Measurements from ENCODE around the gene TGFBR1. TPM values are rescaled to one million over a fixed set of nuclear protein-coding genes. Genes with fewer than 3 reads are reported as not detected.

The TGFBR1 gene
- total RNA-seq, 4 donors from 2014 or later: 37.0 to 65.8 (median 48.8) TPM

GRCh38 chr9:99173570-99174504 is 68.9 kb downstream of the TGFBR1 start:
- H3K36me3 ChIP-seq: no peaks in the 10 kb centered on the region
- no peak overlapping the region for H3K27ac ChIP-seq
- no peaks in the 10 kb centered on the region for H3K9me3 ChIP-seq
- no peak for ATAC-seq
- WGBS, 2 donors (ENCODE audit: low coverage in 1 of 2): 59 to 69% methylated on average over 4 to 7 of the region's 10 CpGs
- H3K27me3 ChIP-seq: peaks cover 16% of the 10 kb centered on the region
- H3K4me3 ChIP-seq: no peak overlapping the region
- TF ChIP-seq POLR2A (IDR thresholded peaks at IDR 0.05) (no peak), CTCF (IDR thresholded peaks at IDR 0.05) (no peak), EP300 (IDR thresholded peaks at IDR 0.05) (no peak), POLR2AphosphoS5 (IDR thresholded peaks at IDR 0.05) (no peak)
- H3K4me1 ChIP-seq: no peaks in the 10 kb centered on the region

GRCh38 chr9:99176527-99177013 is 71.7 kb downstream of the TGFBR1 start:
- 68 to 80% methylated on average over 1 to 4 of the region's 4 CpGs for WGBS, 2 donors (ENCODE audit: low coverage in 1 of 2)
- ATAC-seq: no peak
- Histone ChIP-seq H3K36me3 (no peaks in the 10 kb centered on the region), H3K27ac (no peak overlapping the region), H3K4me1 (no peaks in the 10 kb centered on the region), H3K9me3 (no peaks in the 10 kb centered on the region), H3K27me3 (no peaks in the 10 kb centered on the region), H3K4me3 (no peak overlapping the region)
- TF ChIP-seq POLR2AphosphoS5 (IDR thresholded peaks at IDR 0.05) (no peak), CTCF (IDR thresholded peaks at IDR 0.05) (no peak), POLR2A (IDR thresholded peaks at IDR 0.05) (no peak), EP300 (IDR thresholded peaks at IDR 0.05) (no peak)

- TF ChIP-seq POLR2A (IDR thresholded peaks at IDR 0.05): no peak
- no peak for TF ChIP-seq EP300 (IDR thresholded peaks at IDR 0.05)
- TF ChIP-seq POLR2AphosphoS5 (IDR thresholded peaks at IDR 0.05): no peak
- TF ChIP-seq CTCF (IDR thresholded peaks at IDR 0.05): no peak
- H3K9me3 ChIP-seq: no peaks in the 10 kb centered on the region
- WGBS, 2 donors (ENCODE audit: low coverage in 1 of 2): 78 to 86% methylated on average over 6 to 8 of the region's 8 CpGs
- no peaks in the 10 kb centered on the region for H3K4me1 ChIP-seq
- no peak for ATAC-seq
- H3K27me3 ChIP-seq: no peaks in the 10 kb centered on the region
- no peak overlapping the region for H3K27ac ChIP-seq
- H3K36me3 ChIP-seq: no peaks in the 10 kb centered on the region
- no peak overlapping the region for H3K4me3 ChIP-seq
Observed at GRCh38 chr9:99177576-99178366, 72.9 kb downstream of the TGFBR1 start.

- Histone ChIP-seq H3K27ac (no peak overlapping the region), H3K36me3 (no peaks in the 10 kb centered on the region), H3K4me3 (no peak overlapping the region), H3K27me3 (no peaks in the 10 kb centered on the region), H3K4me1 (peaks cover 0 to 4% (median 0%) of the 10 kb centered on the region in 3 donors), H3K9me3 (no peaks in the 10 kb centered on the region)
- 85 to 98% methylated on average over 7 to 16 of the region's 17 CpGs for WGBS, 2 donors (ENCODE audit: low coverage in 1 of 2)
- TF ChIP-seq POLR2AphosphoS5 (IDR thresholded peaks at IDR 0.05) (no peak), POLR2A (IDR thresholded peaks at IDR 0.05) (no peak), CTCF (IDR thresholded peaks at IDR 0.05) (no peak), EP300 (IDR thresholded peaks at IDR 0.05) (no peak)
- ATAC-seq: no peak
Observed at GRCh38 chr9:99178912-99179872, 74.3 kb downstream of the TGFBR1 start.

Measured in gastroesophageal sphincter (tissue), 4 donors.